ENCODE measurements around the gene UCMA.

Gene UCMA

GRCh38 chr10:13184730-13185514 lies 49.3 kb downstream of the UCMA start:
- no peak for DNase-seq

DNA sequence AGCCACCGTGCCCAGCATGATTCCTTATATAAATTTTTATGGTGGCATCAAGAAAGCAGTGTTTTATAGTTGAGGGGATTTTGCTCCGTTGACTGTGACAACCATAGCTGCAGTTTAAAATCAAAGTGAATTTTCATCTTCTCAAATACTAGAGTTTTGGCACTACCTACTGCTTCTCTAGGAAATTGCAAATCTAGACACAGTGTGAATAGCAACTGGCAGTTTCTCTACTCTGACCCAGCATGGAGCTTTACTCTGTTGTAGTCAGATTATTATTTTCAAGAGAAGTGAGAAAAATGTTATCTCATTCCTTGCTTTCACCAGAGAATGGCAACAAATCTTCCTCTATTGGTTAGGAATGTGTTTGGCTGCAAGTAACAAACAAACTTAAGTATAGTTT lies 49.9 kb downstream of the UCMA start:
- no peak for DNase-seq

DNA sequence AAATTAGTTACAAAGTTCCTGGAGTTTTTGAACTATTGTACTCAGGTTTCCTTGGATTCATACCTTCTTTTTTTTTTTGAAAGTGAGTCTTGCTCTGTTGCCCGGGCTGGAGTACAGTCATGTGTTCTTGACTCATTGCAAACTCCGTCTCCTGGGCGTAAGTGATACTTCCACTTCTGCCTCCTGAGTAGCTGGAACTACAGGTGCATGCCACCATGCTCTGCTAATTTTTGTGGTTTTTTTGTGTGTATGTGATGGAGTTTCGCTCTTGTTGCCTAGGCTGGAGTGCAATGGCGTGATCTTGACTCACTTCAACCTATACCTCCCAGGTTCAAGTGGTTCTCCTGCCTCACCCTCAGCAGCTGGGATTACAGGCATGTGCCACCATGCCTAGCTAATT lies 50.5 kb downstream of the UCMA start:
- no peak for DNase-seq

DNA sequence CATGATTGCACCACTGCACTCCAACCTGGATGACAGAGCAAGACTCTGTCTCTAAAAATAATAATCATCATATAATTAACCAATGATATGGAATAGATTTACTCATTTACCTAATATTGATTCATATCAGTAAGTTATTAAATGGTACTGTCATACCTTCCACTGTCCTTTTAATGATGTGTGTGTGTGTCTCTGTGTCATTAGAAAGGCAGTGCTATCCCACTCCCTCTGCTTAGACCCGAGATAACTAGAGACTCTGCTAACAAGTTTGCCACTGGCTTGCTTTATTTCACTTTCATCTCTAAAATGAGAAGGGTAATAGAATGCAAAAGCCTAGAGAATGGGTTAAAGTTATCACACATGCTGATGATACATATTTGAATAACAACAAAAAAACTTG lies 51.8 kb downstream of the UCMA start:
- DNase-seq = no peak

GRCh38 chr10:13180788-13181187 lies 53.4 kb downstream of the UCMA start:
- DNase-seq = peak; percentile 29

- DNase-seq = no peak
Measured at GRCh38 chr10:13173616-13174015, 60.6 kb downstream of the UCMA start.

Data from stimulated activated CD8-positive, alpha-beta memory T cell treated with anti-CD3 and anti-CD28 coated beads, Interleukin-4, amount 100 ng/mL, for 48 hours (primary cell).